Stimulated activated CD4-positive, alpha-beta T cell treated with anti-CD3 and anti-CD28 coated beads, Interleukin-1b, Interleukin-23, amount 100 ng/mL, for 1 hour (primary cell): ENCODE data around the gene LIMCH1.
"Not testable (repeated sequence)": the region's sequence is repeated elsewhere in the genome, so short reads cannot be mapped to it uniquely, and the experiment has no call there.

Source experiments
- DNase-seq, 2 donors: peaks; one replicate each; pipeline ENCODE4 v3.0.0-alpha.2; 2020; ENCODE audit warnings: low read depth in 2 of 2

LIMCH1 gene

GRCh38 chr4:41679991-41680390, 142.0 kb downstream of the LIMCH1 start:
- DNase-seq = no peak

DNA sequence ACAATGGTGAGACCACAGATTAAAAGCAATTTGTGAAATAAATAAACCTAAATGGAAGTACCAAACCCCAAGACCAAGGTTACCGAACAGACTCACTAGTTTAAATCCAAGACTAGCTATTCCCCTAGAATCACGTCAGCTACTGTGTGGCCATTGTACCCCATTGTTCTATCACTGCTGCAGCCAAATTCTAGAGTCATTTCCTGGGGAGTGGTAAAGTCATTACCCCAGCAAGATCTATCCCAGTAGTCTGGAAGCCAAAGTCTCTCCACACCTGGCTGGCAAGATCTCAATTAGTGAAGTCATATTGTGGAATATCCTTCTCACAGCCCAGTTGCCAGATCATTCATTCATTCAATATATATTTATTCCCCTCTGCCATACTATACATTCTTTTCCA, 143.1 kb downstream of the LIMCH1 start:
- no peak for DNase-seq

DNA sequence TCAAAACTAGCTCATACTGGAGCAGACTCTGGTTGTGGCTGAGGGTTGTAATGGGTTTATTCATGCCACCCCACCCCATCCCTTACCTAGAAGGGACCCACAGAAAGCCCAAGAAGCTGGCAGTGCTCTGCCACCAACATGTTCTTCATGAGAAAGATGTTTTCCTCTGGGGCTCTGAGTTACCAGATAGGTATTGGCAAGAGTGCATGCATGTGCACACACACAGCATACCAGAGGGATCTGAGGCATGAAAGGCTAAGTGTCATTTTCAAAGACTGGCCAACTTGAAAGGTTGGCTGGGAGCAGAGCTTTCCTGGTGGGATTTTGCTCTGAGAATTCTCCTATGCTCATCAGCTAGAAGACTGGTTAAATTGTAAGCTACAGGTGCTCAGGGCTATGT, 145.4 kb downstream of the LIMCH1 start:
- DNase-seq = no peak

- no peak for DNase-seq
Observed at GRCh38 chr4:41686893-41687292, 148.9 kb downstream of the LIMCH1 start.

DNA sequence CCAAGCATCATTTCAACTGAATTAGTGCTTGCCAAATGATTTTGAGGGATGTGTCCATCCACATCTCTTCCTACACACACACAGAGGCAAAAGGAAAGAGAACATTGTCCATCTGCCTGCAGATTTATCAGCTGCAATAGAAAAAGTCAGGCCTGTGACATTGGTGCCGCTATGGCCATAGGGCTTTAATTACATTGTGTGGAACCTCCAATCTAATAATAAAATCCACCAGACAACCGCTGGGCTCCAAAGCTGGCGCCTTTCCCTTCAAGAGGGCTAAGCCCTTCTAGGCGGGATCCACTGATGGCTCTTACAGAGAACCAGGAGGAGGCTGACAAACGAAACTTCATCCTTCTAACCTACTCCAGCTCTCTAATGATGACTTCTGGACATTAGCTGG, 150.0 kb downstream of the LIMCH1 start:
- no peak for DNase-seq

- no peak for DNase-seq
Observed at GRCh38 chr4:41692717-41693345, 154.9 kb downstream of the LIMCH1 start.

DNA sequence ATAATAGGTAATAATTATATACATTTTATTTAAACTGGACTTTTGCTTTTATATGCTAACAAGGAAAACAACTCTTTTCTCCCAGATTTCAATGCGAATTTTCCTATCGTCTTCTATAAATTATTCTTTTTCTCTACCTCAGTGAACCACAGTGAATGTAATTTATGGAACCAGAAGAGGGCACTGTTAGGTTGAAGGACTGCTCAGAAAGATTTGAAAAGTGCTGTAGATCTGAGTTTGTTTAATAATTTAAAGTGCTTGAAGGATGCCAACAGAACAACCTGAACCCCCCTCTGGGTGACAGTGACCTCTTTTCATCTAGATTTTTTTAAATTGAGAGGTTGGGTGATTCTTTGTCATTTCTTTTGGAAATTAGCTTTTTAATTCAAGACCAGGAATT, 155.7 kb downstream of the LIMCH1 start:
- DNase-seq = no peak

GRCh38 chr4:41696131-41696530, 158.2 kb downstream of the LIMCH1 start:
- DNase-seq = no peak

- no peak for DNase-seq
Observed at GRCh38 chr4:41696763-41697162, 158.8 kb downstream of the LIMCH1 start.

DNA sequence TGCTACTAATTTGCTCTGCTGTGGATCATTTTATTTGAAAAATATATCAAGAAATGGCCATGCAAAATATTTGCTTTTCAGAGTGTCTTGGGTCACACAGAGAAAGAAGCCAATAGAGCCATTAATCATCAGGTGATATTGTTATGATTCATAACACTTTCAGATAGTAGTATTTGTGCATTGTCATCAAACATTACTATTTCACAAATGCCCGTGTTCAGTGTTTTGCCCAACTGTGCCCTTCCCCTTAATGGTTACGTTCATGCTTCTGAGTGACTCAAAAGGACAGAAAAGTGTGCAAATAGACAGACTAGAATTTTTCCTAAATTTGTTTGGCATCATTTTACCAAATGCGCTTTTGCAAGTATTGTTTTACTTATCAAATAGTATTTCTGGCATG, 164.0 kb downstream of the LIMCH1 start:
- no peak for DNase-seq

- no peak for DNase-seq
Observed at GRCh38 chr4:41702770-41703169, 164.8 kb downstream of the LIMCH1 start.

- no peak for DNase-seq
Observed at GRCh38 chr4:41703785-41704184, 165.8 kb downstream of the LIMCH1 start.

DNA sequence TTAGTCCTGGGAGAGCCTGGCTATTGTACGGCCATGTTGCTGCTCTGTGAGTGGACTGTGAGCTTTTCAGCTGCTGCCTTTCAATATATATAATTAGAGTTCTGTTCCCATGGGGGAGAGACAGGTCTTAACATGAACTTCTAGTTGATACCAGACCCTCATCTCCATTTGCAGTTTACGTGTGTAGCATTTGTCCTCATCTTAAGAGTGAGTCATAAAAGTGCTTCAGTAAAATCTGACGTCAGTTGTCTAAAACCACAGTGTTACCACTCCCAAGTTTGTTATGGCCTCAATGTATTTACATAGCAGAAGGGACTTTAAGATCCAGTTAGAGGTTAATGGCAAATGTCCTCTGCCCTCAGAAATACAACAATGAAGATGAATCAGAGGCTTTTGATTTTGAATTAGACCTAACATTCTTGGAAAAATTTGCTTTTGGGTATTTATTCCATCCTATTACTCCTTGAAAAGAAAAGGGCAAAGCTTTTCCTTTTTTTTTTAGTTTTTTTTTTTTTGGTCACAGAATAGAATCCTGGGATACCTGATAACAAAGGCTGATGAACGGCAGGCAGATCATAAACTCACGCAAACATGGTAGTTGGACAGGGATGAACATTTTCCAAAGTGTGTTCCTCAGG, 172.0 kb downstream of the LIMCH1 start:
- no peak for DNase-seq

GRCh38 chr4:41711654-41712053, 173.7 kb downstream of the LIMCH1 start:
- DNase-seq = not testable (repeated sequence)

DNA sequence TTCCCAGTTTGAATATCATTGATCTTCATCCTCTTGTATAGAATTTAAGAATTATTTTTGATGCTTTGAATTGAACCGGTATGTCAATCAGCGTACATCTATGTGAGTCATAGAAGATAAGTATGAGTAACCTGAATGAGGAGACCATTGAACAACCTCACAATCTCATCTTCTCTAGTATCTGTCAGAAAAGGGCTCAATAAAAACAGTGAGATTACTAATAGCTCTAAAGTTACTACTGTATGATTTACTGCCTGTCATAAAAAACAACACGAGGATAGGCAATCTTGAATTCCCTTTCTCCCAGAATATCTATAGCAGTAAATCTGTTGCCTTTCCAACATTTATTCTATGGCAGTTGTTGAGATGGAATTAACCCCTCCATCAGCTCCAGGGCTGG, 174.5 kb downstream of the LIMCH1 start:
- DNase-seq = no peak

GRCh38 chr4:41713768-41714167, 175.8 kb downstream of the LIMCH1 start:
- DNase-seq = no peak

DNA sequence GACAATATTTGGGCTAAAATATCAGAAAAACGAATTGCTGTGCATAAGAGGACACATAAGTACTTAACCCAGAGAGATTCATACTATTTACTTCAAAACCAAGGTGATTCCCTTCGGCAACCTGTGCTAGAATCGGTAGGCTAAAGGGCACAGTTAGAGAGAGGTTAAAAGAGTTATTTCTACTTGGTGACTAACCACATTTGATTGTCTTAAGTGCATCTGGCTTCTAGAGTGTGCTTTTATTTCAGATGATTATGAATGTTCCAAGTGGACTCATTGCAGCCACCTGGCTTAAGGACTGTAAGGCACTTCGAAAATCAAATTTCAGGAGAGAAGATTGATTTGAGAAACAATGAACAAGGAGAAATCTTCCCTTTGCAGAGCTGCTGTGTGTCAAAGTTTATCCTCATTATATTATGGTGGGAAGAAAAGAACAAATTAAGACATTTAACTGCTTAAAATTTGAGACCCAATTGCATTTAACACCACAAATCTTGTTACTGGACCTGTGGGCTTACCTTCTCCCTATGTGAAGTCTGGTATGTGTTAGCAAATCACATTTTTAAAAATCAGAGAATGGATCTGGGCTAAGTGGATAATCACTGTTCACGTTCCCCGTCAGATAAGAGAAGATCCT, 176.5 kb downstream of the LIMCH1 start:
- no peak for DNase-seq

GRCh38 chr4:41715155-41715554, 177.2 kb downstream of the LIMCH1 start:
- DNase-seq = no peak

DNA sequence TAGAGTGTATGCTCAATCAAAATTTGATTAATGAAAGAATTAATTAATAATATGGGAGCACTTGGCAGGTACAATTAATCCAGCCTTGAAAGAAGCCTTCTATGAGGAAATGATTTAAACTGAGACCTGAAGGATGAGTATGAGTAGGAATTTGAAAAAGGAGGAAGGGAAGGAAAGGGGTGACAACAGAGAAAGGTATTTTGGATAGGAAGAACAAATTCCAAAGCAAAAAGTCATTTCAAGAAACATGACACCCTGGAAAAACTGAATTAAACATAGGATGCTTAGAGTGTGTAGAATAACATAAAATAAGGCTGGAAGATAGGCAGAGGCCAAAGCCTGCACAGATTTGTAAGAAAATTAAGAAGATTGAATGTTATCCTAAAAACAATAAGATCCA, 180.9 kb downstream of the LIMCH1 start:
- no peak for DNase-seq

GRCh38 chr4:41719417-41719816, 181.5 kb downstream of the LIMCH1 start:
- no peak for DNase-seq

DNA sequence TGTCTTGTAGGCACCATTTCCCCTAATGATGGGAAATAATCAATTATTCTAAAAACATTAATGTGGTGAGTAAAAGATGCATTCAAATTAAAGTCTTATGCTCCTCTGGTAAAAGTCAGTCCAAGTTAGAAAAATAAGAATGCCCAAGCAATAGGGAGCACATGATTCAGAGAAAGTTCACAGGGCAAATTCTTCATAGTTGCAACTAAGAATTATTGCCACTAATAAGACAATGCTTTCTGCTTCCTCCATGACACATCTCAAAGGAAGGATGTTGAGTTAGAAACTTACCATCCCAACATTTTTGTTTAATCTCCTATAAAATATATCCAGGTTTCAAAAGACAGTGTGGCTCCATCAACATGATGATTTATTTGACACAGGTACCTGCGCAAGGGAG, 184.2 kb downstream of the LIMCH1 start:
- no peak for DNase-seq

DNA sequence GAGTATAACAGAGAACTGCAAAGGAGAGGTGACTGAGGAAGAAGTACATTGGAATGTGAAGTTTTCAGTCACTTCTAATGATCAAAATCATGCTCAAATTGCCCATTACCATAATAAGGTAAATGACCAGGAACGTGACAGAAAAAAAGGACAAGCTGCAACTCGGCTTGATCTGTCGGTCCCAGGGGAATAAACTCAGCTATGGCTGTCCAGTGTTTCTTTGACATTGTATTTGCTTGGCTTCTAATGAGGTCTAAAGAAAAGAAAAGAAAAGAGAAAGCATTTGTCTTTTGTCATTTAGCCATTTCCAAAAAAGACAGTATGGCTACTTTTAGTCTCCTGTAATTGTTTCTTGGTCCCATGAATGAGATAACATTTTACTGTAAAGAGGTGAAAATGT, 185.3 kb downstream of the LIMCH1 start:
- DNase-seq = no peak

GRCh38 chr4:41725254-41725653, 187.3 kb downstream of the LIMCH1 start:
- no peak for DNase-seq
